ENCODE results near the gene SRSF3.

Gene SRSF3

DNA sequence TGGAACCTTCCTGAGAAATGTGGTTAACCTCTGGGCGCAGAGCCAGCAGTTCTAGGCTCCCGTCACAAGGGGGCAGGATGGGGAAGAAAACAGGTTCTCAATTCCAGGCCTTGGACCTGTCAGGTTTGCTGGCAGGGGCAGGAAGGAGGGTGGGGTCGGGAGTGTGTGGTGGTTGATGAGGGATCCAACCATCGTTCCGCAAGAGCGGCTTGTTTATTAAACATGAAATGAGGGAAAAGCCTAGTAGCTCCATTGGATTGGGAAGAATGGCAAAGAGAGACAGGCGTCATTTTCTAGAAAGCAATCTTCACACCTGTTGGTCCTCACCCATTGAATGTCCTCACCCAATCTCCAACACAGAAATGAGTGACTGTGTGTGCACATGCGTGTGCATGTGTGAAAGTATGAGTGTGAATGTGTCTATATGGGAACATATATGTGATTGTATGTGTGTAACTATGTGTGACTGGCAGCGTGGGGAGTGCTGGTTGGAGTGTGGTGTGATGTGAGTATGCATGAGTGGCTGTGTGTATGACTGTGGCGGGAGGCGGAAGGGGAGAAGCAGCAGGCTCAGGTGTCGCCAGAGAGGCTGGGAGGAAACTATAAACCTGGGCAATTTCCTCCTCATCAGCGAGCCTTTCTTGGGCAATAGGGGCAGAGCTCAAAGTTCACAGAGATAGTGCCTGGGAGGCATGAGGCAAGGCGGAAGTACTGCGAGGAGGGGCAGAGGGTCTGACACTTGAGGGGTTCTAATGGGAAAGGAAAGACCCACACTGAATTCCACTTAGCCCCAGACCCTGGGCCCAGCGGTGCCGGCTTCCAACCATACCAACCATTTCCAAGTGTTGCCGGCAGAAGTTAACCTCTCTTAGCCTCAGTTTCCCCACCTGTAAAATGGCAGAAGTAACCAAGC, 29.6 kb downstream of the SRSF3 start:
- no peak overlapping the region for H3K4me3 ChIP-seq (ENCODE audit: low read depth, low read length)
- TF ChIP-seq, protein P1, sequence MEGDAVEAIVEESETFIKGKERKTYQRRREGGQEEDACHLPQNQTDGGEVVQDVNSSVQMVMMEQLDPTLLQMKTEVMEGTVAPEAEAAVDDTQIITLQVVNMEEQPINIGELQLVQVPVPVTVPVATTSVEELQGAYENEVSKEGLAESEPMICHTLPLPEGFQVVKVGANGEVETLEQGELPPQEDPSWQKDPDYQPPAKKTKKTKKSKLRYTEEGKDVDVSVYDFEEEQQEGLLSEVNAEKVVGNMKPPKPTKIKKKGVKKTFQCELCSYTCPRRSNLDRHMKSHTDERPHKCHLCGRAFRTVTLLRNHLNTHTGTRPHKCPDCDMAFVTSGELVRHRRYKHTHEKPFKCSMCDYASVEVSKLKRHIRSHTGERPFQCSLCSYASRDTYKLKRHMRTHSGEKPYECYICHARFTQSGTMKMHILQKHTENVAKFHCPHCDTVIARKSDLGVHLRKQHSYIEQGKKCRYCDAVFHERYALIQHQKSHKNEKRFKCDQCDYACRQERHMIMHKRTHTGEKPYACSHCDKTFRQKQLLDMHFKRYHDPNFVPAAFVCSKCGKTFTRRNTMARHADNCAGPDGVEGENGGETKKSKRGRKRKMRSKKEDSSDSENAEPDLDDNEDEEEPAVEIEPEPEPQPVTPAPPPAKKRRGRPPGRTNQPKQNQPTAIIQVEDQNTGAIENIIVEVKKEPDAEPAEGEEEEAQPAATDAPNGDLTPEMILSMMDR (IDR thresholded peaks at IDR 0.05; ENCODE audit: low read depth, low read length) = peak; percentile 82

DNA sequence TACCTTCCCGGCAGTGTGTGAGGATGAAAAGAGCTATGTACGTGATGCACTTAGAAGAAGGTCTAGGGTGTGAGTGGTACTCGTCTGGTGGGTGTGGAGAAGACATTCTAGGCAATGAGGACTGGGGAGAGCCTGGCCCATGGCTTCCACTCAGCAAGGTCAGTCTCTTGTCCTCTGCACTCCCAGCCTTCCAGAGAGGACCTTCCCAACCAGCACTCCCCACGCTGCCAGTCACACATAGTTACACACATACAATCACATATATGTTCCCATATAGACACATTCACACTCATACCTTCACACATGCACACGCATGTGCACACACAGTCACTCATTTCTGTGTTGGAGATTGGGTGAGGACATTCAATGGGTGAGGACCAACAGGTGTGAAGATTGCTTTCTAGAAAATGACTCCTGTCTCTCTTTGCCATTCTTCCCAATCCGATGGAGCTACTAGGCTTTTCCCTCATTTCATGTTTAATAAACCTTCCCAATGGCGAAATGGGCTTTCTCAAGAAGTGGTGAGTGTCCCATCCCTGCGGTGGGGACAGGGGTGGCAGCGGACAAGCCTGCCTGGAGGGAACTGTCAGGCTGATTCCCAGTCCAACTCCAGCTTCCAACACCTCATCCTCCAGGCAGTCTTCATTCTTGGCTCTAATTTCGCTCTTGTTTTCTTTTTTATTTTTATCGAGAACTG, 30.4 kb downstream of the SRSF3 start:
- peak overlapping the region; percentile 23; the same call in 1 of the 2 replicates for H3K4me3 ChIP-seq (ENCODE audit: low read depth, low read length)
- TF ChIP-seq, protein P1 (IDR thresholded peaks at IDR 0.05; ENCODE audit: low read depth, low read length) = no peak

DNA sequence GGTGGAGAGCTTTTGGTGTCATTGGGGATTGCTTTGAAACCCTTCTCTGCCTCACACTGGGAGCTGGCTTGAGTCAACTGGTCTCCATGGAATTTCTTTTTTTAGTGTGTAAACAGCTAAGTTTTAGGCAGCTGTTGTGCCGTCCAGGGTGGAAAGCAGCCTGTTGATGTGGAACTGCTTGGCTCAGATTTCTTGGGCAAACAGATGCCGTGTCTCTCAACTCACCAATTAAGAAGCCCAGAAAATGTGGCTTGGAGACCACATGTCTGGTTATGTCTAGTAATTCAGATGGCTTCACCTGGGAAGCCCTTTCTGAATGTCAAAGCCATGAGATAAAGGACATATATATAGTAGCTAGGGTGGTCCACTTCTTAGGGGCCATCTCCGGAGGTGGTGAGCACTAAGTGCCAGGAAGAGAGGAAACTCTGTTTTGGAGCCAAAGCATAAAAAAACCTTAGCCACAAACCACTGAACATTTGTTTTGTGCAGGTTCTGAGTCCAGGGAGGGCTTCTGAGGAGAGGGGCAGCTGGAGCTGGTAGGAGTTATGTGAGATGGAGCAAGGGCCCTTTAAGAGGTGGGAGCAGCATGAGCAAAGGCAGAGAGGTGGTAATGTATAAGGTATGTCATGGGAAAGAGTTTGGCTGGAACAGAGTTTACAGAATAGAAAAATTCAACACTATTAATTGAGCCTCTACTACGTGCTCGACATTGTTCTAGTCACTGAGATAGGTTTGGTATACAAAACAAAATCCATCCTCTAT, 31.2 kb downstream of the SRSF3 start:
- H3K4me3 ChIP-seq (ENCODE audit: low read depth, low read length) = peak overlapping the region; percentile 23; the same call in 1 of the 2 replicates
- TF ChIP-seq, protein P1 (IDR thresholded peaks at IDR 0.05; ENCODE audit: low read depth, low read length) = no peak

DNA sequence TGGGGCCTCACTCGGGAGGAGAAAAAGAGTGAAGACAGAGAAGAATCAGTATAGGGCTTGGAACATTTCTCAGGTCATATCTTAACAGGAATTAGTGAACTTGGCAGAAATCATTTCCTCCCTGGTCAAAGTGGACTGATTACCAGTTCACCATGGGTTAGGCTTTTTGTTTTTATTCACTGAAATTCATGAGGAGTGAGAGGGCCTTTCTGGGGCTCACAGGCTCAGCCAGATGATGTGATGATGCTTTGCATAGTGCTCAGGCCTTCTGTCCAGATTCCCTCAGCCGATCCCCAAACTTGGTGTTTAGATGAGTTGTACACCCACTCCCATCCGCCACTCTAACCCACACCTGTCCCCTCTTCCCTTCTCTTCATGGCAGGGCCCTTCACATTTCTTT, 32.5 kb downstream of the SRSF3 start:
- no peak overlapping the region for H3K4me3 ChIP-seq (ENCODE audit: low read depth, low read length)
- TF ChIP-seq, protein P1 (IDR thresholded peaks at IDR 0.05; ENCODE audit: low read depth, low read length) = no peak

DNA sequence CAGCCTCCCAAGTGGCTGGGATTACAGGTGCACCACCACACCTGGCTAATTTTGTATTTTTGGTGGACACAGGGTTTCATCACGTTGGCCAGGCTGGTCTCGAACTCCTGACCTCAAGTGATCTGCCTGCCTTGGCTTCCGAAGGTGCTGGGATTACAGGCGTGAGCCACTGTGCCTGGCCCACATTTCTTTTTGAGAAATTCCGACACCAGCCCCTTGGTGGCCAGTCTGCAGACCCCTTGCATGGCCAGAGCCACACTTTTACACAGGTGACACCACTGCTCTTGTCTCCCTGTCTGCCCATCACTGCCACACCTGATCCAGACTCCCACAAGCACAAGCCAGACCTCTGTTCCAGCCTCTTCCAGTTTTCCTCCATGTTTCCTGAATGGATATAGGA, 33.0 kb downstream of the SRSF3 start:
- H3K4me3 ChIP-seq (ENCODE audit: low read depth, low read length) = no peak overlapping the region
- TF ChIP-seq, protein P1 (IDR thresholded peaks at IDR 0.05; ENCODE audit: low read depth, low read length) = no peak

DNA sequence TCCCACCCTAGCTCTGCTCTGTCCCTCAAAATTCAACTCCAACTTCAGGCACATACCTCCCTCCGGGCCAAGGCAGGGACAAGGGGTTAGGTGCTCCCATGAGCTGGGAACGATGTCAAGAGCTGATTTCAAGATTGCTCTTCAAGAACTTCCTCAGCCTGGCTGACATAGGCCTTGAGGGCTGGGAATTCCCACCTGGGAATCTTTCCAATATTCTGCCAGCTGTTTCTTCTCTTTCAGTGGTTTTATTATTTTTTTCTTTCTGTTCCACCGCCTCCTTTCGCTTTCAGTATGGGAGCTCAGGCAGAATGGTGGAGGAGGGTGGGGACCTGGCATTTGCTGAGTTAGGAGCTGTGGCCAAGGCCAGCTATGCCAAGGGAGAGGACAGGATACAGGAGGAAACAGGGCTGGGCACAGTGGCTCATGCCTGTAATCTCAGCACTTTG, 33.7 kb downstream of the SRSF3 start:
- TF ChIP-seq, protein P1 (IDR thresholded peaks at IDR 0.05; ENCODE audit: low read depth, low read length) = no peak
- H3K4me3 ChIP-seq (ENCODE audit: low read depth, low read length) = no peak overlapping the region

Data from WI38 (cell line).